Cardiac muscle cell (in vitro differentiated cells and primary cell): Measurements from ENCODE around the gene RASEF. TPM values are rescaled to one million over a fixed set of nuclear protein-coding genes. Genes with fewer than 3 reads are reported as not detected.
"Not testable (repeated sequence)": the region's sequence is repeated elsewhere in the genome, so short reads cannot be mapped to it uniquely, and the experiment has no call there.

ENCODE experiments used
- DNase-seq, 2 donors: peaks; one replicate each; pipeline versions ENCODE4 v3.0.0 to v3.0.0-alpha.2; 2010 to 2017; ENCODE audit warnings: low read depth in 1 of 2, low spot score in 1 of 2
- H3K27ac ChIP-seq: fragments of 200-600 bp; sonication (generic); 2 replicates; pipeline ENCODE4 v1.5.1; 2016
- H3K27me3 ChIP-seq: fragments of 200-600 bp; sonication (generic); 2 replicates; pipeline ENCODE4 v1.6.0; 2016; ENCODE audit warnings: control low read depth
- H3K36me3 ChIP-seq: fragments of 200-600 bp; sonication (generic); 2 replicates; pipeline ENCODE4 v1.5.1; 2016; ENCODE audit warnings: control low read depth
- H3K4me1 ChIP-seq: fragments of 200-600 bp; sonication (generic); 2 replicates; pipeline ENCODE4 v1.8.1; 2017; ENCODE audit warnings: low read depth, mild to moderate bottlenecking, mixed run types
- H3K4me3 ChIP-seq: fragments of 200-600 bp; sonication (generic); 2 replicates; pipeline ENCODE4 v1.5.1; 2016; ENCODE audit warnings: mild to moderate bottlenecking
- H3K9me3 ChIP-seq: fragments of 200-600 bp; sonication (generic); 2 replicates; pipeline ENCODE4 v1.5.1; 2017; ENCODE audit warnings: low read depth, mild to moderate bottlenecking, control low read depth
- CTCF ChIP-seq: IDR thresholded peaks from 2 replicates; pipeline ENCODE4 v1.5.1; 2012; ENCODE audit warnings: low read depth, mild to moderate bottlenecking, low read length
- polyA plus RNA-seq: library from polyadenylated mRNA; unstranded; fragments of >200 nt; fragmentation: Nextera tagmentation; extraction: Ambion mirVana; gene quantifications from 2 replicates; pipeline ENCODE4 v1.2.1, GENCODE V29; 2016
- total RNA-seq: library from RNA; depleted of rRNA; stranded (reverse); fragments of >200 nt; gene quantifications from 2 replicates; pipeline ENCODE4 v1.2.3, GENCODE V29; 2016

Gene RASEF
- total and polyA plus RNA-seq, 2 experiments from 2014 or later: 0.27 to 0.33 TPM

- H3K36me3 ChIP-seq: no peaks in the 10 kb centered on the region
- H3K4me1 ChIP-seq: no peaks in the 10 kb centered on the region
- no peaks in the 10 kb centered on the region for H3K9me3 ChIP-seq
- no peak for TF ChIP-seq CTCF
- H3K27ac ChIP-seq: no peak overlapping the region
- H3K27me3 ChIP-seq: peaks cover 98% of the 10 kb centered on the region
- H3K4me3 ChIP-seq: no peak overlapping the region
- no peak for DNase-seq
Measured at GRCh38 chr9:83106263-83106662, 43.3 kb upstream of the RASEF start.

DNA sequence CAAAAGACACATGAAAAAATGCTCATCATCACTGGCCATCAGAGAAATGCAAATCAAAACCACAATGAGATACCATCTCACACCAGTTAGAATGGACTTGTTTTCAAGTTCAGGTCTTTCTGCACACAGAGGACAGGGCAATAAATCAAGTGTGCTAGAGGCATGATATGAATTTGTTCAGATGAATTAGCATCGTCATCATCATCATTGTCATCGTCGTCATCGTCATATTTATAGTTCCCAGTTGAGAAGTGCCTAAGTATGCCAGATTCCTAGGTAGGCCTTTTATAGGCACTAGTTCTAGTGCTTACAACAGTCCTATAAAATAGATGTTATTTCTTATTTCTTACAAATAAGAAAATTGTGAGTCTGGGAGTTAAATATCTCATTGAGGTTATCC is 34.7 kb upstream of the RASEF start:
- no peak for TF ChIP-seq CTCF
- Histone ChIP-seq H3K36me3 (no peaks in the 10 kb centered on the region), H3K4me3 (no peak overlapping the region), H3K4me1 (no peaks in the 10 kb centered on the region), H3K27me3 (peaks cover 62% of the 10 kb centered on the region), H3K27ac (no peak overlapping the region), H3K9me3 (no peaks in the 10 kb centered on the region)
- no peak for DNase-seq

DNA sequence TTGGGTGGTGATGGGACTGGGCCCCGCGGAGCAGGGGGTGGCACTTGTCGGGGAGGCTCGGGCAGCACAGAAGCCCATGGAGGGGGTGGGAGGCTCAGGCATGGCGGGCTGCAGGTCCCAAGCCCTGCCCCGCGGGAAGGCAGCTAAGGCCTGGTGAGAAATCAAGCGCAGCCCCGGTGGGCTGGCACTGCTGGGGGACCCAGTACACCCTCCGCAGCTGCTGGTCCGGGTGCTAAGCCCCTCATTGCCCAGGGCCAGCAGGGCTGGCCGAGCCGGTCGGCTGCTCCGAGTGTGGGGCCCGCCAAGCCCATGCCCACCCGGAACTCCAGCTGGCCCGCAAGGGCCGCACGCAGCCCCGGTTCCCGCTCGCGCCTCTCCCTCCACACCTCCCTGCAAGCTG is 30.4 kb upstream of the RASEF start:
- not testable (repeated sequence) for H3K4me1 ChIP-seq, DNase-seq, H3K9me3 ChIP-seq, H3K36me3 ChIP-seq, H3K4me3 ChIP-seq, H3K27ac ChIP-seq
- peaks cover 57% of the 10 kb centered on the region for H3K27me3 ChIP-seq

GRCh38 chr9:83081846-83082245 is 18.9 kb upstream of the RASEF start:
- Histone ChIP-seq H3K27ac (no peak overlapping the region), H3K4me3 (no peak overlapping the region), H3K4me1 (no peaks in the 10 kb centered on the region), H3K36me3 (no peaks in the 10 kb centered on the region), H3K9me3 (no peaks in the 10 kb centered on the region), H3K27me3 (peaks cover 99% of the 10 kb centered on the region)
- no peak for DNase-seq
- no peak for TF ChIP-seq CTCF

DNA sequence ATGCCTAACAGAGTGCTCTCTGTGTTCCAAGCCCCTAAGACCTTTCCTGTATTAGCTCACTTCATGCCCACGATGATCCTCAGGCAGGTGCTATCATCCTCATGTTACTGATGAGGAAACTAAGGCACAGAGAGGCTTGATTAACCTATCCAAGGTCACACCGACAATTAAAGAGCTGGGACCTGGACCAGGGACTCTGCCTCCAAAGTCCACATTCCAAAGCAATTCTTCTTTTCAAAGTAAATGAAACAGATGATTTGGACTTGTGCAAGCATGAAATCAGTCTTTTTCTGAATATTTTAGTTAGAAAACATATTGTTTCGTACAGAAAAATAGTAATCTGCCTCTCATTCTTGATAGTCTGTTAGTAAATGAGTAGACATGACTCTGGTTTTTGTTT is 18.1 kb upstream of the RASEF start:
- H3K4me3 ChIP-seq: no peak overlapping the region
- no peak for DNase-seq
- no peaks in the 10 kb centered on the region for H3K4me1 ChIP-seq
- peaks cover 94% of the 10 kb centered on the region for H3K27me3 ChIP-seq
- H3K27ac ChIP-seq: no peak overlapping the region
- no peaks in the 10 kb centered on the region for H3K9me3 ChIP-seq
- H3K36me3 ChIP-seq: no peaks in the 10 kb centered on the region
- TF ChIP-seq CTCF: no peak

DNA sequence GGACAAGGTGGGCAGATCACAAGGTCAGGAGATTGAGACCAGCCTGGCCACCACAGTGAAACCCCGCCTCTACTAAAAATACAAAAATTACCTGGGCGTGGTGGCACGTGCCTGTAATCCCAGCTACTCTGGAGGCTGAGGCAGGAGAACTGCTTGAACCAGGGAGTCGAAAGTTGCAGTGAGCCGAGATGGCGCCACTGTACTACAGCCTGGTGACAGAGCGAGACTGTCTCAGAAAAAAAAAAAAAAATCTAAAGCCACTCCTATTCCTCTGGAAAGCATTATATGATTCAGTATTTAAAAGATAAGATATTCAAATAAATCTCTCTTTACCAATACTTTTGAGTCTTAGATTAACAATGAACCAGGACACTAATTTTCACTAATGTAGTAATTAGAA is 13.0 kb upstream of the RASEF start:
- H3K27ac ChIP-seq, H3K9me3 ChIP-seq, H3K4me3 ChIP-seq, H3K4me1 ChIP-seq, H3K36me3 ChIP-seq, DNase-seq: not testable (repeated sequence)
- H3K27me3 ChIP-seq: peaks cover 88% of the 10 kb centered on the region

DNA sequence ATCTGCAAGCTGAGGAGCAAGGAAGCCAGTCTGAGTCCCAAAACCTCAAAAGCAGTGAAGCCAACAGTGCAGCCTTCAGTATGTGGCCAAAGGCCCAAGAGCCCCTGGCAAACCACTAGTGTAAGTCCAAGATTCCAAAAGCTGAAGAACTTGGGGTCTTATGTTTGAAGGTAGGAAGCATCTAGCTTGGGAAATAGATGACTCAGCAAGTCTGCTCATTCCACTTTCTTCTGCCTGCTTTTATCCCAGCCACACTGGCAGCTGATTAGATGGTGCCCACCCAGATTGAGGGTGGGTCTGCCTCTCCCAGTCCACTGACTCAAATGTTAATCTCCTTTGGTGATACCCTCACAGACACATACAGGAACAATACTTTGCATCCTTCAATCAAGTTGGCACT is 9.6 kb upstream of the RASEF start:
- DNase-seq: not testable (repeated sequence)

More for the DNA sequence above, 9.6 kb upstream of the RASEF start:
- peaks cover 86% of the 10 kb centered on the region for H3K27me3 ChIP-seq
- not testable (repeated sequence) for H3K4me3 ChIP-seq, H3K27ac ChIP-seq, H3K9me3 ChIP-seq, H3K4me1 ChIP-seq, H3K36me3 ChIP-seq
